ENCODE measurements around the gene ITGB2.
"Not testable (repeated sequence)": the region's sequence is repeated elsewhere in the genome, so short reads cannot be mapped to it uniquely, and the experiment has no call there.

ITGB2 gene

DNA sequence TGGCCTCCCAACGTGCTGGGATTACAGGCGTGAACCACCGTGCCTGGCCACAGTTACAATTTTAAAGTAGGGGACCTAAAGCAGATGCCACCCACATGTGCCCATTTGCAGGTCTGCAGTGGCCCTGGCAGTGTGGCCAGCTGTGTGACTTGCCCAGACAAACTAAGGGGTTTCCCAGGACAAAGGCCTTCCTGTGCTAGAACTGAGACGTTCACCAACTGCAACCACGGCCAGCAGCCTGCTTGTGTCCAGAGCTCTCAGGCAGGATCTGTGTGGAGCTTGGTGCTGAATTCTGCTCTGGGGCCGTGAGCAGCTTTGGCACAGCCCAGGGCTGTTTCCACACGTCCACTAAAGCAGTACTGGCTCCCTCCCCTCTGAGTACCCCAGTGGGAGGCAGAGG, 36.6 kb downstream of the ITGB2 start:
- no peak for DNase-seq (ENCODE audit: low spot score)

DNA sequence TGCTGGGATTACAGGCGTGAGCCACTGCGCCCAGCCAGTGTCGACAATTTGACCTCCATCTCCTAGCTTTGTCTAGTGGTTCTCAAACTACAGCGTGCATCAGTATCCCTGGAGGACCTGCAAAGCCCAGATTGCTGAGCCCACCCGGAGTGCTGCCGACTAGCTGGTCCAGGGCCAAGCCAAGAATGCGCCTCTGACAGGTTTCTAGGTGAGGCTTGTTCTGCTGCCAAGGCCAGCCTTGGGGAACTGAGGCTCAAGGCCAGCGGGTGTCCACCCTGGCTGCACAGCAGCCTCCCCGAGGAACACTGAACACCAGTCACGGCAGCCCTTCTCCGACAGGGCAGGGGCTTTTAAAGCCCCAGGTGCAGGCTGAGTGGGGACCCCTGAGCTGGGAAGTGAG, 37.4 kb downstream of the ITGB2 start:
- DNase-seq (ENCODE audit: low spot score) = no peak

DNA sequence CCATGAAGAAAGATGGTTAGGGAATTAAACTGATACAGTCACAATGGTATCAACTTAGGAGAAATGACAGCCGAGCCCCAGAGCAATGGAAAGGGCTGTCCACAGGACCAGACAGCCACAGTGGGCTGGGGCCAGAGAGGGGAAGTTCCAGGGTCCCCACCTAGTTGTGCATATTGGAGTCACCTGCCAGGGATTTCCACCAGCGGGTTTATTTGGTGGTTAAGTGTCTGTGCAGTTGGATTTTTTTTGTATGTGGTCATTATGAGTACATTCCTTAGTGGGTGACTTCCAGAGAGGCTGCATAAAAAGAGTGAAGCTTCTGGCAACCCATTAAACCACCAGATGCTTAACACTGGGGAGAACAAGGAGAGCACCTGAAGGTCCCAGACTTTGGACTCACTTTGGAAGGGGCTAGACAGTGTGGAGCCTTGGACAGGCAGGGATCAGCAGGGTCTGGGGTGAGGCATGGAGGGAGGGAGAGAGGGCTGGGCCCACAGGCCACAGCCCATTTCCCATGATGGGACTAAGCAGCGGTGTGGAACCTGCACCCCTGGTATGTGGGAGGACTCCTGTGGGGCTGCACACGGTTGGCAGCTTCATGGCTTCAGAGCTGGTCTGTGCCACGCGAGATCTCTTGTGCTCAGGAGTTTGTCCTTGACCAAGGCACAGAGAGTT, 39.4 kb downstream of the ITGB2 start:
- peak; percentile 13 for DNase-seq (ENCODE audit: low spot score)

DNA sequence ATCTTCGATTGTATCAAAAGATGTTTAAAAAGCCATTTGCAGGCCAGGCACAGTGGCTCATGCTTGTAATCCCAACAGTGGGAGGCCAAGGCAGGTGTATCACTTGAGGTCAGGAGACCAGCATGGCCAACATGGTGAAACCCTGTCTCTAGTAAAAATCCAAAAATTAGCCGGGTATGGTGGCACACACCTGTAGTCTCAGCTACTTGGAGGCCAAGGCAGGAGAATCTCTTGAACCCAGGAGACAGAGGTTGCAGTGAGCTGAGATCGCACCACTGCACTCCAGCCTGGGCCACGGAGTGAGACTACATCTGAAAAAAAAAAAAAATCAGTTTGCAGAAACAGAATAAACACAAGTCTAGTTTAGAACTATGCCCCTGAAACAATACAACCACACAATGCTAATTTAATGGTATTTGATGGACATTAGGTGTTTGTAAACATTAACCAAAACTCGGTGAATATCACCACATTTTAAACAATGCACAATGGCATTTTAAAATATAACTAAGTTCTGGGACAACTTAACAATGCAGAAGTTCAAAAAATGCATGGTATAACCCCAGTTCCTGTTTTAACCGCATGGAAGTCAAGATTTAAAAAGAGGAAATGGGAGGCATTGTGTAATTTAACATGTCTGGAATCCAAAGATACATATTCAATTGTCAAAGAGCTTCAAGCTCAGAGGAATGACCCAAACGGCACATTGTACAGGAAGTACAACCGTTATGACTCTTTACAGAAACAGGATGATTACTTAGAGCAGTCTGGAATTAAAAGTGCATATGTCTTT, 40.1 kb downstream of the ITGB2 start:
- DNase-seq (ENCODE audit: low spot score) = peak; percentile 10

DNA sequence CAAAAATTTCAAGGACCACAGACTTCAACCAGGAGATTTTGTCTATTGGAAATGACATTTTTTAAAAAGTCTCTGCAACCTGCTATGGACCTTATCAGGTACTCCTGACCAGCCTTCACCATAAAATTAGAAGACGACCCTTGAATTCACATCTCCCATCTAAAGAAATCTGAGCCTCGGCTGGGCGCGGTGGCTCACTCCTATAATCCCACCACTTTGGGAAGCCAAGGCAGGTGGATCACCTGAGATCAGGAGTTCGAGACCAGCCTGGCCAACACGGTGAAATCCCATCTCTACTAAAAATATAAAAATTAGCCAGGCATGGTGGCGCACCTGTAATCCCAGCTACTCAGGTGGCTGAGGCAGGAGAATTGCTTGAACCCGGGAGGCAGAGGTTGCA, 41.5 kb downstream of the ITGB2 start:
- not testable (repeated sequence) for DNase-seq (ENCODE audit: low spot score)

DNA sequence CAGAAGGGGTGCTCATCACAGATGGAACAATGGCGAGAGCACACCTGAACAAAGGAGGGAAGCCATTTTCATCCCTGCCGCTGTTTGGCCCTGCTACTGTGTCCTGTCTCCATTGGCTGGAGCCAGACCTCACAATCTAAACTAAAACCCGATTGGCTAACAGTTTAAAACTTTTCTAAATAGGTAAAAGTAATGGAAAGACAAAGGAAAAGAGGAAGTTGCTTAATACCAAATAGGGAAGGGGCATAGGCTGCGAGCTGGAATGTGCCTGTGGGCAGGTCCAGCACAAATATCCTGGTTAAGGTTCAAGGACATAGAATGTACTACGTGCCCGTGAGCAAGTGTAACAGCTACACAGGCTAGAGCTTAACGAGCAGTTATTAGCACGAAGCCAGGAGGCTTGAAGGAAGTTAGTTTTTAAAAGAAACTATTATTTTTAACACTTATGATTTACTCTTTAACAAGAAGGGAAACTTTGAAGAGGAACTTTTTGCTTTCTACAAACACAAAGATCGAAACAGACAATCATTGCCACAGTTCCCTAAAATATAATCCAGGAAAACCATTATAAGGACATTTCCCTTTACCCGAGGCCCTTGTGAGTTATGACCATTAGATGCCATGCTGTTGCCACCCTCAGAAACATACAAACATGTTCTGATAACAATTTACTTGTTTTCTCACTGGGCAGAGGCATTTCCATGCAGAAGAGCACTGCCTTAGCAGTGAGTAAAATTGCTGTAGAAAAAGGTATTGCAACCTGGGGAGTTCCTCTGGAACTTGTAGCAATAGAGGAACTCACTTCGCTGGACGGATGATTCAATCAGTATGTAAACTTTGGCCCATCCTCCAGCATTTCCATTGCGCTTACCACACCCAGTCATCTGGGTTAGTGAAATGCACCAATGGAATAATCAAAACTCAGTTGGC, 42.4 kb downstream of the ITGB2 start:
- no peak for DNase-seq (ENCODE audit: low spot score)

DNA sequence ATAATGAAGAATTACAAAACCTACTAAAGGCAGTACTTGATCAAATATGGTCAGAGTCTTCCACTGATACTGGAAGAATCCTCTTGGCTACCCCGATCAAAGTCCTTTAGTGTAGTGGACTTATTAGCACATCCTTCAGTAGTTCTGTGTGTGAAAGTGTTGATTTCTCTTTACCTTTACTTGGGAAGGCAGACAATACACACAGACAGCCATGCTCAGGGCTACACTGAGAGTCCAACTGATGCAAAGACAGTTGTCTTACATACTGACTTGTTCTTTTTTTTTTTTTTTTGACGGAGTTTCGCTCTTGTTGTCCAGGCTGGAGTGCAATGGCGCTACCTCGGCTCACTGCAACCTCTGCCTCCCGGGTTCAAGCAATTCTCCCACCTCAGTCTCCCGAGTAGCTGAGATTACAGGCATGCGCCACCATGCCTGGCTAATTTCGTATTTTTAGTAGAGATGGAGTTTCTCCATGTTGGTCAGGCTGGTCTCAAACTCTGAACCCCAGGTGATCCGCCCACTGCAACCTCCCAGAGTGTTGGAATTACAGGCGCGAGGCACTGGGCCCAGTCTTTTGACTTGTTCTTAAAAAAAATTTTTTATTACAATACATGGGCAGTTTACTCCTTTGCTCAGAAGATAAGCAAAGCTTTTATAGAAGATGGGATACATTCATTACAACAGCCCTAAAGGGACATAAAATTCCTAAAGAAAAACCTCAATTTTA, 43.7 kb downstream of the ITGB2 start:
- no peak for DNase-seq (ENCODE audit: low spot score)

DNA sequence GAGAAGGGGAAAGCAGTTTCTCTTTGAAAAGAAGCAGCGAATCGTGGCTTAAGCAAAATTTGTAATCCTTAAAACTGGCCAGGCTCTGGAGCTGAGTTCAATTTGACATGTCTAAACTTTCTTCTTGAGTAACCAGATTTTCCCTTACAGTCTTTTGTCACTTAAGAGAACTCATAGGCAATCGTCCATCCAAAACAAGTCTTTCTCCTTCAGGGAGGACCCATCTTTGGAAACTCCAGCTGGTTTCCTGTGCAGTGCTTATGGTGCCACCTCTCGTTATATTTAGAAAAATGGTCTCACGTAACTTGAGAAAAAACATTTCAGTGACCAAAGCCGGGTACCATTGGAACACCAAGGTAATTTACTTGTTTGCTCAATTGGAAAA, 45.4 kb downstream of the ITGB2 start:
- peak; percentile 55 for DNase-seq (ENCODE audit: low spot score)

DNA sequence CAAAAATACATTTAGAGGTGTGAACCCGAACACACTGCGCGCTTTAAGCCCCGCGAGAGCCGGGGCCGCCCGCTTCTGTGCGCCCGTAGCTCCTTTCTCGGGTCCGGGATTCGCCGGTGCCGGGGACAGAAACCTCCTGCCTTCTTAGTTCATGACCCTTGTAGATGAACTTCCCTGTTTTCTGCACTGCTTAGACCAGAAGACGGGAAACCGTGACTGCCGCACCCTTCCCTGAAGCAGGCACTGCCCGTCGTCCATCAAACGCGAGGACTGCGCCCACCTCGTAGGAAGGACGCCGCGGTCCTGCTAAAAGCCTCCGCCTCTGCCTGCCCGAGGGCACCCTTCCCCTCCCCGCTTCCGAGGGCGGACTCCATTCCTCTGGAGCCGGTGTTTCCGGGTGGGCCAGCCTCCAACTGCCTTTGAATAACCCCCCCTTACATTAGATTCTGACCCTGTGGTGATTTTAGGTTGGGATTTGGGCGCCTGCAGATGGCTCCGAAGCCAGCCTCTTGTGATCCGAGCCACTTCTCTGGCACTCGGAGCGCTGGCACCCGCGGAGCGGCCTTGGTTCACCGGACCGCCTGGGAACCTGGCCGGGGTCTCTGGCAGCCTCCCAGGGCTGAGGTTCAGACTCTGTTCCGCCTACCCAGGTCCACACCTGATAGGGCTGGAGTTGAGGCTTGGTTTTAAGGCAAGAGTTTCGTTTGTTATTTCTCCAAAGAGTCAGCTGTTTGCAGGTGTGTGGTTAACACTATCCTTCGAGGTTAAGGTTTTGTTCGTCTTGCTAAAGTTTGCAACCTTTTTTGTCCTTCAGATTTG, 46.0 kb downstream of the ITGB2 start:
- DNase-seq (ENCODE audit: low spot score) = peak; percentile 31

DNA sequence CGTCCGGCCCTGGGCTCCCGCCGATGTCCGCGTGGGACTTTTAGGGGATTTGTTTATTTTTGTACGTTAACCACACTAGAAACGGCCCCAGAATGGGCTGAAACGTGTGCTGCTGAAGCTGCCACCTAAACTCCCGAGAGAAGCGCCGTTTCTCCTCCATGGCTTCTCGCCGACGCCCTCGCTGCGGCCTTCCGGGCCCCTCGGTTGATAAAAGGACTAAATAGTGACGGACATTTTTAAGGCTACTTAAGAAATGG, 46.5 kb downstream of the ITGB2 start:
- DNase-seq (ENCODE audit: low spot score) = no peak

DNA sequence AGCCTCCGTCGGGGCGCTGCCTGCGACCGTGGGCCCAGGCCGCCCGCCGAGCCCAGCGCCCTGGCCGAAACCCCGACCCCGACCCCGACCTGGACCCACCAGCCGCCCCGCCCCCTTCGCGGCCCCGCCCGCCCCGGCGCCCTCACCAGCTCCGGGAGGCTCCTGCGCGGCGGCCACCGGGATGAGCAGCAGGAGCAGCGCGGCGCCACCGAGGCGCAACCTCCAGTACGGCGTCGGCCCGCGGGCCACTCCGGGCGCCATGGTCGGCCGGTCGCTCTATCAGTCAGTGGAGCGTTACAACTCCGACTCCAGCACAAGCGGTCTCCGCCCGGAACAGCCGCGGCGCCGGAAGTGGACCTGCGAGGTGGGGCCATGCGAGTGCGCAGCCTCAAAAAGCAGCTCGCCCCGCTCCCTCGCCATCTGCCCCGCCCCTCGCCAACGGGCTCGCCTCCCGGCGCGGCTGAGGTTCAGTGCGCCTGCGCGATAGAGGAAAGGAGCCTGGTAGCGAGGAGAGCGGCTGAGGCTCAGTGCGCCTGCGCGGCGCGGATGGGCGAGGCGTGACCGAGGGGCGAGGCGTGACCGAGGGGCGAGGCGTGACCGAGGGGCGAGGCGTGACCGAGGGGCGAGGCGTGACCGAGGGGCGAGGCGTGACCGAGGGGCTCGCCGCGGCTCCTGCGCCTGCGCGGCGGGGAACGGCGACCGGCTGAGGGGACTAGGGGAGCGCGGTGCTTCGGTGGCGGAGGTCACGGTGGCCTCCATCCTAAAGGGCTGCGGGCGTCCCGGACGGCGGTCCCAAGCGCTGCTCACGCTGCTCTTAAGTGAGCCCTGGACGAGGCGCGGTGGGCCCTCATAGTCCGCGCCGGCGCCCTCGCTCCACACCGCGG, 47.1 kb downstream of the ITGB2 start, which contains the start of gene PTTG1IP:
TSS of gene PTTG1IP (minus strand) at position 335 of the 884 bp plus-strand sequence. CDS start at position 261, 74 bp downstream.
- DNase-seq (ENCODE audit: low spot score) = peak; percentile 99

DNA sequence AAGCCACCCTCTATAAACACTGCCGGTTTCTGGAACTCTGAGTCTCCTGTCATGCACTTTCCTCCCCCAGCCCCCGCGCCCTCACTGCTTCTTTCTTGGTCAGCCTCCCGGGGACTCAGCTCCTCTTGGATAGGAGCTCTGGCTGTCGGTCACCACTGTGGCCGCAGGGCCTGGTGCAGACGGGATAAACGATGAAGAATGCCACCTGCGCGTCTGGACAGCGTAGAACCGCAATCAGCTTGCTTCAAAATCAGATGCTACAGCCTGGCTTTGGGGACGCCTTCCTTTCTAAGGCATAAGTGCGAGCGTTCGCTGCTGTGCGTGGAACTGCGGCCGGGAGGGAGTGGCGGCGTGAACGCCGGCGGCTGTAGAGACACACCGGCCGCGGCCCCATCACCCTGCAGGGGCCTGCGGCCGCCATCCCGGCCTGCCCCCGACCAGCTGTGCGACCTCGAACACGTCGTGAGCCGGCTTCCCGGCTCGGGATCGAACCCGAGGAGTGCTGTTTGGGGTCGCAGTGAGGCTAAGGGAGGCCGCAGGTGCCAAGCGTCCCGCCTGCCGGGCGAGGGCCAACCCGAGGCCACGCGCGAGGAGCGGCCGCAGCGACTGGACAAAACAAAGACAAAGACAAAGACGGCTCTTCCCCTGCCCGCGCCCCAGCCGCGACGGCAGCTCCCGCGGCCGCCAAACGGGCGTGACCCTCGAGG, 47.9 kb downstream of the ITGB2 start:
- DNase-seq (ENCODE audit: low spot score) = no peak

DNA sequence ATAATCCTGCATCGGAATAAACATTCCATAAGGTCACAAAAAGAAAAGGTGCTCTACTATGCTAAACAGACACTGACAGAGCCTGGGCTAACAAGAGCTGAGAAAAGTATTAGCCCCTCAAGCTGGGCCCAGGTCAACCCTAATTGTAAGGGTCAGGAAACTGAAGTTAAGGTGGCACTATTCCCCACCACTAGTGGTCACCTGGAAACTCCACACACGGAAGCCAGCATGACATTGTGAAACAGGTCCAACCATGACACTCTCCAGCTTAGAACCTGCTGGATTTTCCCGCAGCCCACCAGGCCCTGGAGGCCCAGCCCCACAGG, 48.4 kb downstream of the ITGB2 start:
- DNase-seq (ENCODE audit: low spot score) = no peak

DNA sequence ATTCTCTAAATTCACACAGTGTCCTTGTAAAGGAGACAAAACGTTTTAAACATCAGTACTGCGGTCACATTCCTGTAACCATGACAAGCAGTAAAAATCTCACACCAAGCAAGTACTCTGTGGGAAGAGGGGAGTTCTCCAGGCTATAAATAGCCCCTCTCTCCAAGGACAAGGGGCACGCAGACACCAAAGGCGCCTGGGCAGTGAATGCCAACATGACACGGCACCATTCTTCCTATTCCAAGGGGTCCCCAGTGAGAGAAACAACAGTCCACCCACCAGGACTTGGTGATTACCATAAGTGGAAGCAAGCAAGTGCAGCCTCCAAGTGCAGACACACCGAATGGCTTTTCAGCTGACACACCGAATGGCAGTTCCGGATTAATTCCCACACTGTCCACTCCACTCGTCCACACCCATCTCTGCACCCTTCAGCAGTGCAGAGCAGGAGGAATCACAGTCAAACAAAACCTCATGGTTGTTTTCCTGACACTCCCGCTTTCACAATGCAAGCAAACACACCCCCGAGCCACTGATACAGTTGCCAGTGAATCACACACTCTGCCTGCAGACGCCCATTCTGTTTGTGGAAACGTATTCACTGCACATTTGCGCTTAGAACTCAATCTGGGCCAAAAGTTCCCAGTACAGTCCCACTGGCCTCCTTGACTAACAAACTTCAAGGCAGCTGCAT, 49.0 kb downstream of the ITGB2 start:
- peak; percentile 52 for DNase-seq (ENCODE audit: low spot score)

DNA sequence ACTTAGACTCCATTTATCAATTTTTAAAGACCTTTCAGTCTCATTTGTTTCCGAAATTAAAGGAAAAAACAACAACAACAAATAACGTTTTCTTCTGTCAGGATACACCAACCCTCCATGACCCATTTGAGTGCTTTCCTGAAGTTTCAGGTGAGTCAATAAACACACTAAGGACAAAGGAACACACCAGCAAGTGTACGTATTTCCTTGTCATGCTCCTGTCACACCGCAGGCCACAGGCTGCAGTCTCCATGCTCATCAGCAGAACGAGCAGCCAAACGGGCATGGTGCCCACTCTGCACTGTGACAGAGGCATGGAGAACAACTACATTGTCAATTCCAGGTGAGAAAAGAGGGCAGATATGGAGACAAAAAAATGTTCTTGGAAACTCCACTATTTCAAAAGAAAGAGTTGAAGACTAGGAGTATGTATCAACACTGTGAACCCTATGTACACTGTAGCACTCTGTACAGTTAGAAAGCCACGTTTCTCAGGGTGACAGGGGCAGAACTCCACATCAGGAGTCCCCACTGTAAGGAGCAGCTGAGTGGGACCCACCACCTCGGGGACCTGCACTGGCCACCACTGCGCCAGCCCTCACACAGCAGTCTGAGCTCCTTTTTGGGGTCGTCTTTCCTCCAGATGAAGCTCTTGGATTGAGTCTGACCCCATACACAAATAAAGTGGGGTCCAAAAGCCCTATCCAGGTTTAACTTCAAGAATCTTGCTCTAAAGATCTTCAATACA, 49.8 kb downstream of the ITGB2 start:
- DNase-seq (ENCODE audit: low spot score) = no peak

DNA sequence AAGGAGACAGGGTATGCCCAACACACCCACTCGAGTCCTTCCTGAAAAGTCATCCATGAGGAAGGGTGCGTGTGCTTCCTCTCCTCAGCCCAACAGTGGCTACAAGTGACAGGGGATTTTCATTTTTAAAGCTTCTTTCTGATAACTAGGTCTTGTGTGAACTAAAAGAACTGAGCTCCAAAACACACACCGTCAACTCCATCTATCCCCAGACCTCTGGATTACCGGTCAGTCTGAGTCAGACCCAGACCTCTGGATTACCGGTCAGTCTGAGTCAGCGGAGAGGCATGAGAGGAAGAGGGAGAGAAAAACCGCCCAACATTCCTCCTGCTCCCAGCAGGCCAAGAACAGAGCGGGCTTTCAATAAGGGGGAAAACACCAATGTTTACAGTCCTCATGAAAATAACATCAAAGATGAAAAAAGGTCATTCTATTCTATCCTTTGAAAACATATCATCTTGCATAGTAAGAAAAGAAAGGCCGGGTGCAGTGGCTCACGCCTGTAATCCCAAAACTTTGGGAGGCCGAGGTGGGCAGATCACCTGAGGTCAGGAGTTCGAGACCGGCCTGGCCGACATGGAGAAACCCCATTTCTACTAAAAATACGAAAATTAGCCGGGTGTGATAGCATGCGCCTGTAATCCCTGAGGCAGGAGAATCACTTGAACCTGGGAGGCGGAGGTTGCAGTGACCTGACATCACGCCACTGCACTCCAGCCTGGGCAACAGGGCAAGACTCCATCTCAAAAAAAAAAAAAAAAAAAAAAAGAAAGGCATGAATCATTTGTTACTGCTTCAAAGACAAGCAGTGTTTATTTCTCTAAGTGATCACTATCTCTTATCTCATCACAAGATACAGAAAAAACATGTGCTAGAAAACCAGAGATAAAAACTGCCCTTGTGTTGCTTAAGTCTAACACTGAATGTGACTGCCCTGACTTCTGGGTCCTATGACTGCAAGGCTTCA, 50.6 kb downstream of the ITGB2 start:
- peak; percentile 60 for DNase-seq (ENCODE audit: low spot score)

DNA sequence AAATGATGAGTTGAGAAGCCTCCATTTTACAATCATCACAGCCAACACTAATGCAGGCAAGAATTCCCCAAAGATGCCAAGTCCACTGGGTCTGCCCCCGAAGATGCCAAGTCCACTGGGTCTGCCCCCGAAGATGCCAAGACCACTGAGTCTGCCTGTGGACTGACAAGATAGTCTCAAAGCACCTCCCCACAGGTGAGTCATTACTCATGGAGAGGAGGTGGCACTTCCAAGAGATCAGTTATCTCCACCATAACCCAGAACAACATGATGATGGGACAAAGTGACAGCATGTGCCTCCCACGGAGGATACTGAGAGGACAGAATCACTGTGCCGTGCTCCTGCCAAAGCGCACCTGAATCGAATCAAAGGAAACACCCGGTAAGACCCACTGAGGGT, 52.0 kb downstream of the ITGB2 start:
- DNase-seq (ENCODE audit: low spot score) = peak; percentile 24

Data from CD4-positive, alpha-beta T cell treated with Interleukin-2 at 100 ng/mL for 4 hours (primary cell).